Measurements from ENCODE around the gene SKP1.

- no peak for TF ChIP-seq CTCF (IDR thresholded peaks at IDR 0.05)
- TF ChIP-seq RAD21 (IDR thresholded peaks at IDR 0.05; ENCODE audit: low read length), result no peak
- no peak for TF ChIP-seq SMC3 (IDR thresholded peaks at IDR 0.05; ENCODE audit: low read depth, low read length)
- TF ChIP-seq MXI1 (IDR thresholded peaks at IDR 0.05; ENCODE audit: low read depth, low read length), result no peak
- no peak for TF ChIP-seq CHD2 (IDR thresholded peaks at IDR 0.05; ENCODE audit: low read length, partially characterized antibody)
- TF ChIP-seq USF2 (IDR thresholded peaks at IDR 0.05; ENCODE audit: borderline replicate concordance, low read depth, low read length), result no peak
- no peak for TF ChIP-seq EZH2phosphoT487 (IDR thresholded peaks at IDR 0.05; ENCODE audit: borderline replicate concordance, low read depth)
These were observed 66.4 kb downstream of the SKP1 start for GRCh38 chr5:134110382-134110781.
